DOHH2 (cell line): ENCODE measurements around the gene GRB2.

Source experiments
- CTCF ChIP-seq: fragments of 200-600 bp; sonication (generic); IDR thresholded peaks from one replicate; pipeline ENCODE4 v1.5.1; 2014; ENCODE audit warnings: antibody characterized with exemption, mild to moderate bottlenecking, low read depth, low read length; ENCODE audit not compliant: poor library complexity, severe bottlenecking
- EZH2phosphoT487 ChIP-seq: fragments of 200-600 bp; sonication (generic); IDR thresholded peaks from 2 replicates; pipeline ENCODE4 v1.6.1; 2017; ENCODE audit warnings: borderline replicate concordance, mild to moderate bottlenecking, antibody characterized with exemption, low read length, moderate library complexity, mixed read lengths

- no peak for TF ChIP-seq EZH2phosphoT487
- TF ChIP-seq CTCF: peak; percentile 34
These were observed 133.3 kb downstream of the GRB2 start for GRCh38 chr17:75271955-75272847.
